Neural crest cell (in vitro differentiated cells): ENCODE data around the gene HS3ST4. TPM values are rescaled to one million over a fixed set of nuclear protein-coding genes. Genes with fewer than 3 reads are reported as not detected.

Source experiments
- DNase-seq: peaks from one replicate; pipeline ENCODE4 v3.0.0; 2021; ENCODE audit warnings: low read depth, mixed read lengths, low spot score
- H3K27ac Mint-ChIP-seq: one replicate; pipeline ENCODE4 v1.8.0; 2021; ENCODE audit warnings: mild to moderate bottlenecking, mixed read lengths; ENCODE audit not compliant: unreplicated experiment
- H3K27me3 Mint-ChIP-seq: 2 replicates; pipeline ENCODE4 v1.8.0; 2021; ENCODE audit warnings: low read depth, mild to moderate bottlenecking, mixed read lengths
- H3K36me3 Mint-ChIP-seq: 2 replicates; pipeline ENCODE4 v1.8.0; 2021; ENCODE audit warnings: low read depth, mild to moderate bottlenecking, mixed read lengths
- H3K4me1 Mint-ChIP-seq: 2 replicates; pipeline ENCODE4 v1.8.0; 2021; ENCODE audit warnings: mixed read lengths
- H3K4me3 Mint-ChIP-seq: one replicate; pipeline ENCODE4 v1.8.0; 2021; ENCODE audit warnings: mild to moderate bottlenecking, mixed read lengths
- H3K9me3 Mint-ChIP-seq: 2 replicates; pipeline ENCODE4 v1.8.0; 2021; ENCODE audit warnings: mixed read lengths
- total RNA-seq: library from RNA; stranded (reverse); gene quantifications from 2 replicates; pipeline ENCODE4 v1.2.1, GENCODE V29; 2021
- TF ChIP-seq, protein P1 (sequence below): fragments of 200-600 bp; sonication (generic); conservative IDR thresholded peaks from 2 replicates; pipeline ENCODE4 v1.5.0; 2021; ENCODE audit warnings: antibody characterized with exemption, mild to moderate bottlenecking

Gene HS3ST4
- total RNA-seq, 1 donor from 2014 or later, result 1.1 TPM

DNA sequence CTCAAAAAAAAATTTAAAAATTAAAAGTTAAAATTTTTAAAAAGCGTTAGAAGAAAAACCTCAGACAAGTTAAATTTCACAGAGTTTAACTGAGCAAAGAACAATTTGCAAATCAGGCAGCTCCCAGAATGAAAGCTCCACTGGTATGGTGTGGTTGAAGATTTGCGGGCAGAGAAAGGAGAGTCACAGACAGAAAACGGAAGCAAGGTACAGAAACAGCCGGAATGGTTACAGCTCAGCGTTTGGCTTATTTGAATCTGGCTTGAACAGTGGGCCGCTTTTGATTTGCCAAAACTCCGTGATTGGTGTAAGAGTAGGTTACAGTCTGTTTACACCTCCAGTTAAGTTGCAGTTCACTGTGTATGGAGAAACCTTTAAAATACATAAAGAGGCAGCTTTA is 297.1 kb downstream of the HS3ST4 start:
- H3K9me3 Mint-ChIP-seq, result peaks cover 8% of the 10 kb centered on the region
- no peak overlapping the region for H3K27ac Mint-ChIP-seq
- H3K36me3 Mint-ChIP-seq, result no peaks in the 10 kb centered on the region
- peaks cover 5% of the 10 kb centered on the region for H3K27me3 Mint-ChIP-seq
- DNase-seq, result no peak
- peaks cover 5% of the 10 kb centered on the region for H3K4me1 Mint-ChIP-seq
- H3K4me3 Mint-ChIP-seq, result no peak overlapping the region
- TF ChIP-seq, protein P1, sequence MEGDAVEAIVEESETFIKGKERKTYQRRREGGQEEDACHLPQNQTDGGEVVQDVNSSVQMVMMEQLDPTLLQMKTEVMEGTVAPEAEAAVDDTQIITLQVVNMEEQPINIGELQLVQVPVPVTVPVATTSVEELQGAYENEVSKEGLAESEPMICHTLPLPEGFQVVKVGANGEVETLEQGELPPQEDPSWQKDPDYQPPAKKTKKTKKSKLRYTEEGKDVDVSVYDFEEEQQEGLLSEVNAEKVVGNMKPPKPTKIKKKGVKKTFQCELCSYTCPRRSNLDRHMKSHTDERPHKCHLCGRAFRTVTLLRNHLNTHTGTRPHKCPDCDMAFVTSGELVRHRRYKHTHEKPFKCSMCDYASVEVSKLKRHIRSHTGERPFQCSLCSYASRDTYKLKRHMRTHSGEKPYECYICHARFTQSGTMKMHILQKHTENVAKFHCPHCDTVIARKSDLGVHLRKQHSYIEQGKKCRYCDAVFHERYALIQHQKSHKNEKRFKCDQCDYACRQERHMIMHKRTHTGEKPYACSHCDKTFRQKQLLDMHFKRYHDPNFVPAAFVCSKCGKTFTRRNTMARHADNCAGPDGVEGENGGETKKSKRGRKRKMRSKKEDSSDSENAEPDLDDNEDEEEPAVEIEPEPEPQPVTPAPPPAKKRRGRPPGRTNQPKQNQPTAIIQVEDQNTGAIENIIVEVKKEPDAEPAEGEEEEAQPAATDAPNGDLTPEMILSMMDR, result no peak

DNA sequence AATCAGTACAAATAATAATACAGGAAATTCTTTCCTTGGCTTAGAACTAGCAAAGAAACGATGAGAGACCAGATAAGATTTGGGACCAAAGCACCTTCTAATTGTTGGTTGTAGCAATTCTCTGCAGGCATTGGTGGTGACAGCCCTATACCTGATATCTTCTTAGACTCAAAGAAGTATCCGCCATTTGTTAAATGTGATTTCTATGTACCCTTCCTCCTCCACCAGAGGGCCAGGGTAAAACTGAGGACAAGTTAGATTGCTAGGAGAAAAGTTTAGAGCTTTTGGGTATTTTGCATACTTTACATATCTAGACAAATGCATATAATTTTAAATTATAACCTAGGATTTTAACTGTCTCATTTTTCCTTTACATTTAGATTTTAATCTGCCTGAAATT is 304.3 kb downstream of the HS3ST4 start:
- no peak for DNase-seq
- TF ChIP-seq, protein P1, result no peak
- peaks cover 1% of the 10 kb centered on the region for H3K4me1 Mint-ChIP-seq
- no peak overlapping the region for H3K4me3 Mint-ChIP-seq
- no peak overlapping the region for H3K27ac Mint-ChIP-seq
- peaks cover 14% of the 10 kb centered on the region for H3K9me3 Mint-ChIP-seq
- H3K27me3 Mint-ChIP-seq, result peaks cover 5% of the 10 kb centered on the region
- H3K36me3 Mint-ChIP-seq, result no peaks in the 10 kb centered on the region

DNA sequence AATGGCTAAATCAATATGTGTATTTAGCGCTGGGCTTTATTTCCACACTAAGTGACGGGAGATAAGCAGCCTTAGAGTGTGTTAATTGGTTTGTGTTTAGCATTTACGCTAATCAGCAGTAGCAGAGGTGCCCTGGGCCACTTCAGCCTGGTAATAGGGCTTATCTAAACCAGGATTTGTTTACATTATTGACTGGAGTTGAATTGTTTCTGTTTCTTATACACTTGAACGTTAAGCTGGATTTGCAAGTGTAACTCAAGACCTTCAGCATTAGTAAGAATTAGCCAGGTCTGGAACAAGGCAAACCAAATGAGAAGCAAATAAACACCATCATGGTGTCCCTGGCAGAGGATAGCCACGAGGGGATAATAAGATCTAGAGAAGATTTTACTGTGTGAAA is 313.6 kb downstream of the HS3ST4 start:
- H3K27me3 Mint-ChIP-seq, result peaks cover 13% of the 10 kb centered on the region
- DNase-seq, result no peak
- peaks cover 17% of the 10 kb centered on the region for H3K9me3 Mint-ChIP-seq
- H3K4me1 Mint-ChIP-seq, result no peaks in the 10 kb centered on the region
- TF ChIP-seq, protein P1, result no peak
- H3K36me3 Mint-ChIP-seq, result peaks cover 7% of the 10 kb centered on the region
- no peak overlapping the region for H3K4me3 Mint-ChIP-seq
- H3K27ac Mint-ChIP-seq, result no peak overlapping the region

DNA sequence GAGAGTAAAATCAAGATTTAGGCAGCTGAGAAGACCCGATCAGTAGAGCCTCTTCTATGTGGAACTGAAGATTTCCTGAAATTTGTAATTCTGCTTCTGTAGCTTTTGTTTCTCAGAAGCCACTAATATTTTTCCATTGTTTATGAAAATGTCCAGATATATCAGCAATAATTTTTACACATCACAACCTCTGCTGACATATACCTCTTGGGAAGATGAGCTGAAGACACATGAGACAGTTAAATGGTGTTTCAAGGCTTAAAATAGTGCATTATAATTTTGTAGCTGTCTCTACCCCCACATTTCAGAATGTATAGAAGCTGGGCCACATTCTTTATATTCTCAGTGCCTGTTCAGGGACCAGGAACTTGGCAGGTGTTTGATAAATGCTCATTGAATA is 320.6 kb downstream of the HS3ST4 start:
- Mint-ChIP-seq H3K4me3 (no peak overlapping the region), H3K4me1 (no peaks in the 10 kb centered on the region), H3K27ac (no peak overlapping the region), H3K9me3 (peaks cover 7% of the 10 kb centered on the region), H3K27me3 (no peaks in the 10 kb centered on the region), H3K36me3 (no peaks in the 10 kb centered on the region)
- TF ChIP-seq, protein P1, result no peak
- DNase-seq, result no peak

DNA sequence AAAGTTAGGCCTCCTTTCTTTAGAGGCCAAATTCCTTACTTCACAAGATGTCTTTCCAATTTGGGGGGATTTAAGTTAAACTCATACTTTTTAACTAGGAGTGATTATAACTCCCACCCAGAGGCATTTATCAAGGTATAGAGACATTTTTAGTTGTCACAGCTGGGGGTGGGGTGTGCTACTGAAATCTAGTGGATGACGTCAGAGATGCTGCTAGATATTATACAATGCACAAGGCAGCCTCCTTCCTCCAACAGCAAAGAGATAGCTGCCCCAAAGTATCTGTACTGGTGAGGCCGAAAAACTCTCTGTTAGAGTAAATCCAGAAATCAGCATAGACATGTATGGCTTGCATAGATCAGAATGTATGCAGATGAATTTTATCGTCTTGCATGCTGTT is 324.0 kb downstream of the HS3ST4 start:
- Mint-ChIP-seq H3K27me3 (peaks cover 6% of the 10 kb centered on the region), H3K9me3 (peaks cover 7% of the 10 kb centered on the region)

More for the DNA sequence above, 324.0 kb downstream of the HS3ST4 start:
- Mint-ChIP-seq H3K36me3 (no peaks in the 10 kb centered on the region), H3K4me3 (no peak overlapping the region), H3K4me1 (no peaks in the 10 kb centered on the region), H3K27ac (no peak overlapping the region)
- DNase-seq, result no peak
- TF ChIP-seq, protein P1, result no peak
